NCI-H524 (cell line): ENCODE measurements around the gene AGRN.
"Not testable (repeated sequence)": the region's sequence is repeated elsewhere in the genome, so short reads cannot be mapped to it uniquely, and the experiment has no call there.

Source experiments
- DNase-seq, 2 experiments: peaks; one replicate each; lab custom pipeline; 2025; lab: John Stamatoyannopoulos, UW

The AGRN gene

DNA sequence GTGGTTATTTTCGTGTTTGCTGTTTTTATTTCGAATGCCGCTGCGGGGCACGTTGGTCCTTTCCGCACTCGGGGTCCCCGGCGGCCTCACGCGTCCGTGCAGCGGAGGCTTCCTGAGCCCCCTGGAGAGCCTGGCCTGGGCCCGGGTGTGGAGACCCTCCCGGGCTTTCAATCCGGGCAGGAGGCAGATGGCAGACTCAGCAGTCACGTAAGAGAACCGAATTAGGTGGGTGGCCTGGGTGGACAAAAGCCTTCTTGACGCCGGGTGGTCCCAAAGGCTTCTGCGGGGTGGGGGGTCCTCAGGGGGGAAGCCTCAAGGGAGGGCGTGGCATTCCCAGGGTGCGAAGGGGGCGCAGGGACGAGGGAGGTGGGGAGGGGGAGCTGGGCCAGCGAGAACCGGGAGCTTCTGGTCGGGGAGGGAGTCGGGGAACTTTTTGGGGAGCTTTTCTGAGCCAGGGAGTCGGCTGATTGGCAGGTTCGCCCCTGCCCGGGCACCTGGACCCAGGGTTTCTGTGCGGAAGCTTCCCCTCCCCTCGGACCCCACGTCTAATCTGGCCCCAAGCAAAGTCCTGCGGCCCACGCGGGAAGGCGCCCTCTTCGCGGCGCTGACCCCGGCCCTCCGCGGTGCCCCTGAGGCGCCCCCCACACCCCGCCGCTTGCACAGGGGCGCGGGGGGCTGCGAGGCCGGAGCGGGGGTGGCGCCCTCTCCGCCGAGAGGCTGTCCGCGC, 18.7 kb upstream of the AGRN start:
- DNase-seq, result no peak

DNA sequence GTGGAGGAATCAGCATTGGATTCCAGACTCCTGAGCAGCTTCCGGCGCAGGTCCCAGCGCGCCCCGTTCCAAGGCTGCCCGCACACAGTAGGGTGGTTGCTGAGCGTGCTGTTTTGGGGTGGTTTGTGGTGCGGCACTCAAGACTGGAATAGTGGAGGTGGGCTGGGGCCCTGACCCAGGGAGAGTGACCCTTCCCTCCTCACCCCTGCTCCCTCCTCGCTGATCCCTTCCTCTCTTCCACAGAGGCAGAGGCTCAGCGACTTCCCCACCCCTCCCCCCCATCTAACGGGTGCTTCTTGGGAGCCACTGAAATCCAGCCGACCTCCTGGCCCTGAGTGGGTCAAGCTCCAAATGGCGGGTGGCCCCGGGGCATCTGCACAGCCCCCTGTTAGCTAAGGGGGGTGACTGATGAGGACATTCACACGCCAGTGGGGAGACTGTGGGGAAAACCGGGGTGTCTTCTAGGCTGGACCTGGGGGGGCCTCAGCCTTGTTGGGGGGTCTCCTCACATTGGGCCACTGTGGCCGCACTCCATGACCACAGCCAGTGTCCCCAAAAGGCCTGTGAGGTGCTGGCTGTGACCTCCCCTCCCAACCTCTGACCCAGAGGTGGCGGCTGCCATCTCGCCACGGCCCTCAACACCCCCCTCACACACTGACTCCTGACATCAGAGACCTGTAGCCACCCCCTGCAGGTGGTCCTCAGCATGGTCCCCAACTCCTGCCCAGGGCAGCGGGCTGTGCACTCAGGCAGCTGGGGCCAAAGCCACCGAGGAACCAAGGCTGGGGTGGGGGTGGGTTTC, 16.1 kb upstream of the AGRN start:
- no peak for DNase-seq

DNA sequence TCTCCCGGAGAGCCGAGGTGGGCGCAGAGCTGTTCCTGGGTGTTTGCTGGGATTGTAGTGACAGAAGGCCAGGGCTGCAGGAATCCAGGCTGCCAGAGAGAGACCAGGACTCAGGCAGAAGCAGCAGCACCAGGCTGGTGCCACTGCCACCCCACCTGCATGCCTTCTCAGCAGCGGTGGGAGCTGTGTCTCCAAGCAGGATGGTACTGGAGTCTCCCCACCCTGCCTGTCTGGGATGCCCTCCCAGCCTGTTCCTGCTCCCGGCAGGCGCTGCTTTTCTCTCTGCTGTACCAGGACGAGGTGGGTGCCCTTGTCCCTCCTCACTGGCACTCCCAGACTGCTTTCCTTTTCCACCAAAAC, 15.5 kb upstream of the AGRN start:
- no peak for DNase-seq

DNA sequence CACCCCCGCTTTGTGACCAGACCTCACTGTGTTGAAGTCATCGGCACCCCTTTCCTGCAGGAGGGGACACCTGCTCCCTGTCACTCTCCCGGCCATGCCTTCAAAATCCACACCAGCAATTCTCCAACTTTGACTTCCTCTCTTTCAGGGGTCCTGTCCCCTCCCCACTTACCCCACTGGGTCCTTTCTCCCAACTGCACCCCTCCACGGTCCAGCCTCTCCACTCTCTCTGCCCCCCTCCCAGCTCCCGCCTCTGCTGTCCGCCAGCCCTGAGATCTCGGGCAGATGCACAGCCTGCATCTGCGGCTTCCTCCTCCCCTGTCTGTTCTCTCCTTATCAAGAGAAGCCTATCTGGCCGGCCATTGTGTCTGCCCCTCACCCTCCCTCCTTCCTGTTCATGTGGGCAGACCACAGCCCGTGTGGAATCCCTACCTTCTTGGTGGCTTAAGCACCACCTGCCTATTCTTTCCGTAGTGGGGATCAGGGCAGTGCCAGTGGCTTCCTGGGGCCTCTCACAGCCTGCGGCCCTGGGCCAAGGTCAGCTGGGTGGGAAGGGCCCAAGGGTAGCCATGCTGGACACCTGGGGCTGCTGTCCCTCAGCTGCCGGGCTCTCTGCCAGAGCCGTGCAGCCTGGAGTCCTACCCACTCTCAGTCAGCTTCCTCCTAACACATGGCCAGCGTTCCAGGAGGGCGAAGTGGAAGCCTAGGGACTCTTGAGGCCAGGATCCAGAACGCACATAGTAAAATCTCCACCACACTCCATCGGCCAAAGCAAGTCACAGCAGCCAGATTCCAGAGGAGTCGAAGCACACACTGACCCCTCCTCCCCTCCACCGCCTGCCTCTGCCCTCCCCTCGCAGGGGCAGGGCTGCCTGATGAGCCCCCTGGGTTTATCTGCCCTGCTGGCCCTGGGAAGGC, 14.9 kb upstream of the AGRN start:
- no peak for DNase-seq

DNA sequence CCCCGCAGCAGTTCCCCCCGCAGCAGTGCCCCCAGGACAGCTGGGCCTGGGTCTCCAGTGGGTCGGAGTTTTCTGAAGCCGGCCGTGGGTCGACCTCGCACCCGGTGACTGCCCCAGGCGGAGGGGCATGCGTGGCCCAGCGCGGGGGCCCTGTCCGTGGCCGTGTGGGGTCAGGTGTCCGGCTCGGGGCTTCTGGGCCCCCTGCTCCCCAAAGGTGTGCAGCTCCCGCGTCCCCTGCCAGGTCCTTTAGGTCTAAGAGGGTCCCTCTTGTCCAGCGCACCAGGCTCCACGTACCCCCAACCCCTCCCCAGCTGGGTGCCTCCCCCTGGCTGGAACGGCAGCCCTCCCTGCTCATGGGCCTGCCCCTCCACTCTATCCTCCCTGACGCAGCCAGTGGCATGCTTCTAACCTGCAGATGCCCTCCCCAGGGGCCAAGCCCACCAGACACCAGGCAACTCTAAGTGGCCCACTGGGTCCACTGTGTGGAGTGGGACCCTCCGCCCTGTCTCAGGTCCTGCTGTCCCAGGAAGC, 14.1 kb upstream of the AGRN start:
- no peak for DNase-seq

DNA sequence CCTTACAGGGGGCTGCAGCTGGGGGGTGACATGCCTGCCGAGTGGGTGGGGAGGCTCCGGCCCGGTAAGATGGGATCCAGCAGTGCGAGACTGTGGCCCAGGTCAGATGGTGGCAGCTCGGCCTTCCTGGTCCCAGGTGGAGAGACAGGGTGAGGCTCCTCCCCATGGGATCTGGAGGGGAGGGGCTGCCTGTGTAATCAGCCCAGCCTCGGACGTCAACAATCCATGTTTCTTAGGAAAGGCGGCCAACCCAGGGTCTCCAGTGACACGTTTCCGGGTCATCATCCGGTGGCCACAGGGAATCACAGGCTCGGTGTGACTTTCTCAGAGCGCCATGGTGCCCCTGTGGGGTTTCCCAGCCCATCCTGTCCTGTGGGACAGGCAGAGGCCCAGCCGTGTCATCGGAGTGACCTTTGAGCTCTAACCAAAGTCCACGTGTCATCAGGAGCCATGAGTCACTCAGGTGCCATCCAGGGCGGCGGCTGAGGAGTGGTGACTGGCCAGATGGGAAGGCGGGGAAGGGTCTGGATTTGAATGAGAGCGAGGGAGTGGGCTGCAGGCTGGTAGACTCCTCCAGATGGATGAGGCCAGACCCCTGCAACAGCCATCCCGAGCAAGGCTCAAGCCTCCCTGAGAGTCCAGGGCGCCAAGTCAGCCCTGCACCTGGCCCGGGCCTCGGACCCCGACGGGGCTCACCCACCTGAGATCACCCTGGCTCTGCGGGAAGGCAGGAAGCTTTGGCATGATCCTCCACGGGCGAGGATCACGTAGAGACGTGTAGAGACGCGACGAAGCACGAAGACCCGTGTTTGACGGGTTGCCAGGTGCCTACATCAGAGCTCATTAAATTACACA, 13.4 kb upstream of the AGRN start:
- DNase-seq, result no peak

- not testable (repeated sequence) for DNase-seq
Measured at GRCh38 chr1:1010131-1010530, 9.8 kb upstream of the AGRN start.

DNA sequence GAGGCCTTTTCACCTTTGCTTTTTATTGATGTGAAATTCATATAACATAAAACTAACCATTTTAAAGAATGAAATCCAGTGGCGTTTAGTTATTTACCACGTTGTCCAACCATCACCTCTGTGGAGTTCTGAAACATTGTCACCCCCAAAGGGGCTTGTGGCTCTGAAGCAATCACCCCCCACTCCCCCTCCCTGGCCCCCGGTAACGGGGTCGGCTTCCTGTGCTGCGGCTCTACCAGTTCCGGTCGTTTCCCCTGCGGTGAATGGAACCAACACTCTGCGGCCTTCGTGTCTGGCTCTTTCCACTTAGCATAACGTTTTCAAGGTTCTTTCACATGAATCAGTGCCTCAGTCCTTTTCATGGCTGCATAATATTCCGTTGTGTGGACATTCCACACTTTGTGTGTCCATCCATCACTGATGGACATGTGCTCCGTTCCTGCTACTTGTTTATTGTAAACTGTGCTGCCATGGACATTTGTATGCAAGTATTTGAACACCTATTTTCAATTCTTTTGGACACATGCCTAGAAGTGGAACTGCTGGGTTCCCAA, 8.4 kb upstream of the AGRN start:
- no peak for DNase-seq

- DNase-seq, result not testable (repeated sequence)
Measured at GRCh38 chr1:1012736-1013104, 7.2 kb upstream of the AGRN start.

DNA sequence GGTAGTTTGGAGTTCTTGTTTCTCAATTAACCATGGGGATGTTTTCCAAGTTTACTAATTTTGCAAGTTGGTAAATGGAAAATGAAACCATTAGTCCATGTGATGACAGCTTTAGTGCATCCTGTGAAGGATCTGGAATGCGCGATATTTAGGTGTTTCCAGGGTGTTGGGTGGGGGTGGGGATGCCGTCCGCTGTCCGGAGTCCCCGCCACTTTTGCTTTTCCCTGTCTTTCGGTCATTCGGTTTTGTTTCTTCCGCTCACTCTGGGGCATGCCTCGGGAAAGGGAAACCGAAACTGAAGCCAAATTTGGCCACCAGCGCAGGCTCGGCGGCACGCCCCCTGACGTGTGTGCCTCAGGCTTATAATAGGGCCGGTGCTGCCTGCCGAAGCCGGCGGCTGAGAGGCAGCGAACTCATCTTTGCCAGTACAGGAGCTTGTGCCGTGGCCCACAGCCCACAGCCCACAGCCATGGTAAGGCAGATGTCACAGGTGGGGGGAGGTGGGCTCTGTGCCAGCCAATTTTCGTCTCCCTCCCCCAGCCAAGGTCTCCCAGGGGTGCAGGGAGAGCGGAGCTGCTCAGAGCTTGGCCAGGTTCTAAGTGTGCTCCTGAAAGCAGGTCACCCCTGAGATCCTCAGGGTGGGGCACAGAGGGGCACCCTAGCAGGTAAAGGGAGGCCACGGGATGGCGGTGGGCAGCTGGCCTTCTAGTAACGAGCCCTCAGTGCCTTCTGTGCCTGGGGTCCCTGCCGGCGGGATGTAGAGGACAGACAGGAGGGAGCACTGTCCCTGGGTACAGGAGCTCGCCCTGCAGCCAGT, 6.6 kb upstream of the AGRN start, which contains the start of gene ISG15:
ISG15 (plus strand) TSS at position 393 of the 817 bp plus-strand sequence; CDS start at position 470, 77 bp downstream.
- no peak for DNase-seq

DNA sequence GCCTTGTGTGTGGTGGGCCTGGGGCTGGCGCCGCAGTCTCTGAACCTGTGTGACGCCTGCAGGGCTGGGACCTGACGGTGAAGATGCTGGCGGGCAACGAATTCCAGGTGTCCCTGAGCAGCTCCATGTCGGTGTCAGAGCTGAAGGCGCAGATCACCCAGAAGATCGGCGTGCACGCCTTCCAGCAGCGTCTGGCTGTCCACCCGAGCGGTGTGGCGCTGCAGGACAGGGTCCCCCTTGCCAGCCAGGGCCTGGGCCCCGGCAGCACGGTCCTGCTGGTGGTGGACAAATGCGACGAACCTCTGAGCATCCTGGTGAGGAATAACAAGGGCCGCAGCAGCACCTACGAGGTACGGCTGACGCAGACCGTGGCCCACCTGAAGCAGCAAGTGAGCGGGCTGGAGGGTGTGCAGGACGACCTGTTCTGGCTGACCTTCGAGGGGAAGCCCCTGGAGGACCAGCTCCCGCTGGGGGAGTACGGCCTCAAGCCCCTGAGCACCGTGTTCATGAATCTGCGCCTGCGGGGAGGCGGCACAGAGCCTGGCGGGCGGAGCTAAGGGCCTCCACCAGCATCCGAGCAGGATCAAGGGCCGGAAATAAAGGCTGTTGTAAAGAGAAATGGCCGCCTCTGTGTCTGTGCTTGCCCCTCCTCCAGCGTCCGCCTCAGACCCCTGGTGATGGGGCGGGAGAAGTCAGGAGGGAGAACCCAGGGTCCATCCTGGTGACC, 5.8 kb upstream of the AGRN start:
- no peak for DNase-seq

DNA sequence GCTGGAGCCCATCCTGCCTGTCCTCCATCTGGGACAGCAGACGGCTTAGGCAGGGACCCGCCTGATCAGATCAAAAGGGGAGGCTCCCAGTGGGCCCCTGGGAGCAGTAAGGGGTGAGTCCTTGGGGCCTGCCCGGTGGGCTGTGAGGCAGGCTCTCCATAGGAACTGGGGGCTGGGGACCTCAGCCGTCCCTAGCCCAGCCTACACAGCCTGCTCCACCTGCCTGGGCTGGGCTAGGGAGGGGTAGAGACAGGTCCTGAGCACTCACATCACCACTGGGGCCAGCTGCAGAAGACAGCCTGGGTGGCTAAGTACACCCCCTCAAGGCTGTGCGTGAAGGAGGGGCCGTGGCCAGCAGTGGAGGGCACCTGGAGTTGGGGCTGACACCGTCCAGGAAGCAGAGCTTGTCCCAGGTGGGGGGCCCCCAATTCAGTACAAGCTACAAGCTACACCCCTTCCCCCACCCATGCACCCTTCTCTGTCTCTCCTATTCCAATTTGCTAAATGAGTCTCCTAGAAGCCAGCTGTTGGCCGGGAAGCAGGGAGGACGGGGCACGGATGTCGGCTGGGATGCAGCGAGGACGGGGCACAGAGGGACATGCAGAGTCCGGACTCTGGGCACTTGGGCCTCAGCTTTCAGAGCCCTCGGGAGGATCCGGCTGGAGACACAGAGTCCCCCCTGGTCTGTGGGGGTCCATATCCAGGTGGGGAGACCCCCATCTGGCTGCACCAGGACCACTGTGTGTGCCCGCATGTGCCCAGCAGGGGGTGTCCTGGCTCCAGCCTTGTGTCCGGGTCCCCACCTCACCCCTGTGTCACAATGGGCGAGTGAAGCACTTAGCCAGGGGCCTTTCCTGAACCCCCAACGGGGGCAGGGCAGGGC, 4.9 kb upstream of the AGRN start:
- DNase-seq, result no peak

DNA sequence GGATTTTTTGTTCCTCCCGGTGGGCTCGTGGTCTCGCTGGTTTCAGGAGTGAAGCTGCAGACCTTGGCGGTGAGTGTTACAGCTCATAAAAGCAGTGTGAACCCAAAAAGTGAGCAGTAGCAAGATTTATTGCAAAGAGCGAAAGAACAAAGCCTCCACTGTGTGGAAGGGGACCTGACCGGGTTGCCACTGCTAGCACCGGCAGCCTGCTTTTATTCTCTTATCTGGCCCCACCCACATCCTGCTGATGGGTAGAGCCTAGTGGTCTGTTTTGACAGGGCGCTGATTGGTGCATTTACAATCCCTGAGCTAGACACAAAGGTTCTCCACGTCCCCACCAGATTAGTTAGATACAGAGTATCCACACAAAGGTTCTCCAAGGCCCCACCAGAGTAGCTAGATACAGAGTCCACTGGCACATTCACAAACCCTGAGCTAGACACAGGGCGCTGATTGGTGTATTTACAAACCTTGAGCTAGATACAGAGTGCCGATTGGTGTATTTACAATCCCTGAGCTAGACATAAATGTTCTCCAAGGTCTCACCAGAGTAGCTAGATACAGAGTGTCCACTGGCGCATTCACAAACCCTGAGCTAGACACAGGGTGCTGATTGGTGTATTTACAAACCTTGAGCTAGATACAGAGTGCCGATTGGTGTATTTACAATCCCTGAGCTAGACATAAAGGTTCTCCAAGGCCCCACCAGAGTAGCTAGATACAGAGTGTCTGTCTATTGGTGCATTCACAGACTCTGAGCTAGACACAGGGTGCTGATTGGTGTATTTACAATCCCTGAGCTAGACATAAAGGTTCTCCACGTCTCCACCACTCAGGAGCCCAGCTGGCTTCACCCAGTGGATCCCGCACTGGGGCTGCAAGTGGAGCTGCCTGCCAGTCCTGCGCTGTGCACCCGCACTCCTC, 2.3 kb upstream of the AGRN start:
- DNase-seq, result not testable (repeated sequence)

DNA sequence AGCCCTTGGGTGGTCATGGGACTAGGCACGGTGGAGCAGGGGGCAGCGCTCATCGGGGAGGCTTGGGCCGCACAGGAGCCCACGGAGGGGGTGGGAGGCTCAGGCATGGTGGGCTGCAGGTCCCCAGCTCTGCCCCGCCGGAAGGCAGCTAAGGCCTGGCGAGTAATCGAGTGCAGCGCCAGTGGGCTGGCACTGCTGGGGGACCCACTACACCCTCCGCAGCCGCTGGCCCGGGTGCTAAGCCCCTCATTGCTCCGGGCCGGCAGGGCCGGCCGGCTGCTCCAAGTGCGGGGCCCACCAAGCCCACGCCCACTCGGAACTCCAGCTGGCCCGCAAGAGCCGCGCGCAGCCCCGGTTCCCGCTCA, 1.6 kb upstream of the AGRN start:
- DNase-seq, result not testable (repeated sequence)

- peak in 1 of 2 experiments; percentile 66 for DNase-seq
Measured at GRCh38 chr1:1019122-1019999, 559 bp upstream of the AGRN start.

- no peak for DNase-seq
Measured at GRCh38 chr1:1020415-1021009, 592 bp downstream of the AGRN start.
